NCI-H1105 treated with DMSO at 0.1 percent for 48 hours (cell line): Measurements from ENCODE around the gene SDR9C7.
"Not testable (repeated sequence)": the region's sequence is repeated elsewhere in the genome, so short reads cannot be mapped to it uniquely, and the experiment has no call there.

Experiments used
- DNase-seq: peaks from one replicate; lab custom pipeline; 2025; lab: John Stamatoyannopoulos, UW

Gene SDR9C7

DNA sequence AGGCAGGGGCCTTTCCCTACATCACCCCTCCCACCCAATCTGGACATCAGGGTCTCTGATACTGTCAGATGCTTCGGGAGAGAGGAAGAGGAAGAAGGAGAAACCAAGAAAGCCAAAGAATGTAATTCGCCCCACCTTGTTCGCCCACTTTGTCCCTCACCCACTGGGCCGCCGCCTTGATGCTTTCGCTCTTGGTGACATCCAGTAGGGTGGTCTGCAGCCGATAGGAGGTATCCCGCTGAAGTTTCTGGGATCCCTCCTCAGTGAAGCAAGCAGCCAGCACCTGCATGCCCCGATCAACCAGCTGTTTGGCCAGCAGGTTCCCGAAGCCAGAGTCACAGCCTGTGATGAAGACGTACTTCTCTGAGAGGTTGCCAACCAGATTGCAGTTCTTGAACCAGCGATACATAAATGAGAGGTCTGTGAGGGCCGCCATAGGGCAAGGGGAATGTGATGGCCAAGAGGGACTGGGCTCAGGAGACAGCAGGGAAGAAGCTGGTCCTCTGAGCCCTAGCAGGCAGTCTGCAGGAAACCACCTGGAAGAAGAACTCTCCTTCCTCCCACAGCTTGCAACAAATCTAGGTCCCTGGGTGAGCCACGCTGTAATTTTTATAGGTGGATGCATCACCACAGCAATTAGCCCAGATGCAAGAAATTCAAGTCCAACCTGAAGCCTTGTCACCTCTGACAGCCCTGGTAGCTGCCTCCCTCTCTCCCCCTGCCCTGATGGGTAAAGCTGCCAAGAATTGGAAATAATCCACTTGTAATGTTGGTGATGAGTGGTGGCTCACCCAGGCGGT, at the start of gene SDR9C7:
SDR9C7 (minus strand) TSS at position 583 of the 800 bp plus-strand sequence; CDS start at position 436, 147 bp downstream.
- no peak for DNase-seq

DNA sequence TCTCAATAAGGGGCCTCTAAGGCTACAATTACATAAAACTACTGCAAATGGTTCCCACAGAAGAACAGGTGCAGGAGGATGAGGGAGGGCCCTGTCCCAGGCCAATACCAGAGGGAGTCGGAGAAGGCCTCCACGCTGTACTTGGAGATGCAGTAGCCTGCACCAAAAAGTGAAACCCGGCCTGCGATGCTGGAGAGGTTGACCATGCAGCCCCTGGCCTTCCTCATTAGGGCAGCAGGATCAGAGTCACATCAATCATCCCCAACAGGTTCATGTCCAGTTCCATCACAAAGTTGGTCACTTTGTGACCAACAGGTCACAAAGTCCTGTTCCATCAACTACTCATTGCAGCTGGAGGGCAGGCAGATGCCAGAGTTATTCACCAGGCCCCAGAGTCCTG, 49.2 kb upstream of the SDR9C7 start:
- DNase-seq = no peak

DNA sequence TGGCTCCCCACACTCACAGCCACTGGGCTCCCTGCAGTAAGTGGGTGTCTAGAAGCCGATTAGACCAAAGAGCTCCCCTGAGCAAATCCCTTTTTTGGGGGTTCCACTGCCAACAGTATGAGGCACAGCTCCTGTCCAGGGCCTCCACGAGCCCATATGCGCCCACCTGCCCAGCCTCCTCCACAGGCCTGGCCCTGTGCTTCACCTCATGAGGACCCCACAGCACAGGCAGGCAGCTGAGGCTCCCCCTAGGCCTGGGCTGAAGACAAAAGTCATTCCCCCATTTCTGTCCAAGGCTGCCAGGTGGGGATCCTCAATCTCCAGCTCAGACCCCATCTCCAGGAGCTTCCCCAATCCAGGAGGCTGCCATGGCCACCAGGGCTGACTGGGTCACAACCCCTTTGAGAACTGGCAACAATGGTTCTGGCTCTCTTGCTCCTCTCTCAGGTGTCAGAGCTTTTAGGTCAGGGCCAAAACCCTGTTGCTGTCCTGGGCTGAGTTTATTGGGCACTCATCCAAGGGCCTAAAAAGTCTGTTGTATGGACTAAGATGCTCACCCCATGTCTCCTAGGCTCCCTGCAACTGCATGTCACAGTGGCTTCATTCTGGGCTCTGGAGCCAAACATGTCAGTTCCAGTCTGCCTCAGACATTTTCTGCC, 48.5 kb upstream of the SDR9C7 start:
- not testable (repeated sequence) for DNase-seq

DNA sequence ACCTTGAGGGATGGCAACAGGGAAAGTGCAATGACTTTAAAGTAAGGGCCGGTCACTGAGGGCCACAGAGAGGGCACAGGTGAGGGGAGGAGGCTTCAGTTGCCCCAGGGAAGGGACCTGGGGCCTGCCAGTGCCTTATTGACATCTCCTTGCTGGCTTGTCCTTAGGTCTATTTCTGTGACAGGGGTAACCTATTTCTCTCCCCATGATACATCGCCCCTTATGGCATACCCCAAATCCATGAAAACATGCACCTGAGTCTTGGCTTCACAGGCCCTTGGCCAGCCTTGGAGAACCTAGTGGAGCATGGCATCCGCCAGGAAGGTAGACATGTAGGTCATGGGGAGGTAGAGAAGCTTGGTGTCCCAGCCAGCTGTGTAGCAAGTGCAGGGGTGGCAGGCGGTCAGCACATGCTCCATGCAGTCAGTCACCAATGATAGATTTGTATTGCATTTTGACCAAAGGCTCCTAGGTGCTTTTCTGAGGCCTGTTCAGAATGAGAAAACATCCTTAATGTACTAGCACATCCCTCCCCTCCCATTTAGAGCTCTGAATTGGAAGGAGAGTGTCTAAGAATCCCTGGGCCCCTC, 46.8 kb upstream of the SDR9C7 start:
- no peak for DNase-seq

DNA sequence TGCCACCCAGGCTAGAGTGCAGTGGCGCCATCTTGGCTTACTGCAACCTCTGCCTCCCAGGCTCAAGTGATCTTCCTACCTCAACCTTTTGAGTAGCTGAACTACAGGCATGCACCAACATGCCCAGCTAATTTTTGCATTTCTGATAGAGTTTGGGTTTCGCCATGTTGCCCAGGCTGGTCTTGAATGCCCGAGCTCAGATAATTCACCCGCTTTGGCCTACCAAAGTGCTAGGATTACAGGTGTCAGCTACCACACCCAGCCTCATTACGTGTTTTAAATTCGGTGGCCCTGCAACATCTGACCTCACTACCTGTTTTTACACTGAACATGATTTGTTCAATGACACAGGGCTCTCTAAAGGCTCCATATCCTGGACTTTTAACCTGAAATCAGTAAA, 46.1 kb upstream of the SDR9C7 start:
- DNase-seq = no peak

DNA sequence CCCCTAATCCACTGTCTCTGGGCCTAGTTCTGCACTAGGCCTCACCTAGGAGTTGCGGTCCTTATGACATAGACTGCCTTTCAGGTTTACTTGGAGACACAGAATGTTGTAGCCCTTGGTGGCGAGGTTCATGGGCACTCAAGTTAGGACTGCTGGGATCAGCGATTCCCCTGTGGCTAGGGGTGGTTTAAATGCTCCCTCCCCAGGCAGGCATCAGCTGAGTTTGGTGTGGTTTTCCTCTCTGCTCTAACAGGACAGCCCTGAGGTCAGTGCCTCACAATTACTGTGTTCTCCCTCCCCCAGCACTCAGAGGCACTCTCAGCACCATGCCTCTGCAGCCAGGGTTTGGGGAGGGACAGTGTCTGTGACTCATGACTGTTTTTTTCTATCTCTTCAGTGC, 45.4 kb upstream of the SDR9C7 start:
- DNase-seq = no peak

DNA sequence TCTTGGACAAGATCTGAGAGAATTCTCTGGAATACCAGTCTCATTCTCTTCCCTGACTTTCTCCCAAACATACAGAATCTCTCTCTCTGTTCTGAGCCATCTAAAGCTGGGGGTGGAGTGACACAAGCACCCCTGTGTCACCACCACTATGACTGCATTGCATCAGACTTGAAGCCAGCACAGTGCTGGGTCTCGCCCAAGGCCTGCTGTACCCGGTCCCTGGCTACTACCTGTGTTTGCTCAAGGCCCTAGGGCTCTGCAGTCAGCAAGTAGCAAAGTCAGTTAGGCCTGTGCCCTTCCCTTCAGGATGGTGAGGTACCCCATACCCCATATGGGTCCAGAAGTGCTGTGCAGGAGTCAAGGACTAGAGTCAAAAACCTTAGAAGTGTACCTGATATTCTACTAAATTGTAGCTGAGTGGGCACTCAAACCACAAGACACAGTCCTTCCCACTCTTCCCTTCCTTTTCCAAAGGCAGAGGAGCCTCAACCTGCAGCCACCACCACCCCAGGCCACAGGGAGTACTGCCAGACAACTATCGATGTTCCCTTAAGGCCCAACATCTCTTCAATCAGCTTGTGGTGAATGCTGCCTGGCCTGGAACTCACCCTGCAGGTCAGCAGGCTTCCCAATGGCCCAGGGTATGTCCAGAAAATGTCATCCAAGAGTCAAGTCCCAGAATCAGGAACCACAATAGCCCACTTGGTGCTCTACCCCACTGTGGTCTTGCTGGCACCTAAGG, 44.4 kb upstream of the SDR9C7 start:
- DNase-seq = no peak

DNA sequence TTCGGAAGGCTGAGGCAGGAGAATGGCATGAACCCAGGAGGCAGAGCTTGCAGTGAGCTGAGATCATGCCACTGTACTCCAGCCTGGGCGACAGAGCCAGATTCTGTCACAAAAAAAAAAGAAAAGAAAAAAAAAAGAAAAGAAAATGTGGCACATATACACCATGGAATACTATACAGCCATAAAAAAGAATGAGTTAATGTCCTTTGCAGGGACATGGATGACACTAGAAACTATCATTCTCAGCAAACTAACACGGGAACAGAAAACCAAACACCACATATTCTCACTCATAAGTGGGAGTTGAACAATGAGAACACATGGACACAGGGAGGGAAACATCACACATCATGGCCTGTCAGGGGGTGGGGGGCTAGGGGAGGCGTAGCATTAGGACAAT, 43.2 kb upstream of the SDR9C7 start:
- DNase-seq = not testable (repeated sequence)

DNA sequence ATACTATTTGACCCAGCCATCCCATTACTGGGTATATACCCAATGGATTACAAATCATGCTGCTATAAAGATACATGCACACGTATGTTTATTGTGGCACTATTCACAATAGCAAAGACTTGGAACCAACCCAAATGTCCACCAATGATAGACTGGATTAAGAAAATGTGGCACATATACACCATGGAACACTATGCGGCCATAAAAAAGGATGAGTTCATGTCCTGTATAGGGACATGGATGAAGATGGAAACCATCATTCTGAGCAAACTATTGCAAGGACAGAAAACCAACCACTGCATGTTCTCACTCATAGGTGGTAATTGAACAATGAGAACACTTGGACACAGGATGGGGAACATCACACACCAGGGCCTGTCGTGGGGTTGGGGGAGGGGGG, 40.0 kb upstream of the SDR9C7 start:
- not testable (repeated sequence) for DNase-seq

DNA sequence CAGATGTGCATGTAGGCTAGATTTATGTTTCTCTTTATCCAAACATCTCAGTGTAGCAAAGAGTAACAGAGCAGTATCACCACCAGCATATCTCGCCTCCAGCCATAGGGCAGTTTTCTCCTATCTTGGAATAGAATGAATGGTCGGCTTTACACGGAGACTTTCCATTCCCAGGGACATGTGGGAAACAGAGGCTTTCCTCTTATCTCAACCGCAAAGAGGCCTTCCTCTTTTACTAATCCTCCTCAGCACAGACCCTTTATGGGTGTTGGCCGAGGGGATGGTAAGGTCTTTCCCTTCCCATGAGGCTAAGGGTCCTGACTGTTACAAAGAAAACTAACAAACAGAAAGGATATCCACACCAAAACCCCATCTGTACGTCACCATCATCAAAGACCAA, 34.7 kb upstream of the SDR9C7 start:
- DNase-seq = not testable (repeated sequence)

DNA sequence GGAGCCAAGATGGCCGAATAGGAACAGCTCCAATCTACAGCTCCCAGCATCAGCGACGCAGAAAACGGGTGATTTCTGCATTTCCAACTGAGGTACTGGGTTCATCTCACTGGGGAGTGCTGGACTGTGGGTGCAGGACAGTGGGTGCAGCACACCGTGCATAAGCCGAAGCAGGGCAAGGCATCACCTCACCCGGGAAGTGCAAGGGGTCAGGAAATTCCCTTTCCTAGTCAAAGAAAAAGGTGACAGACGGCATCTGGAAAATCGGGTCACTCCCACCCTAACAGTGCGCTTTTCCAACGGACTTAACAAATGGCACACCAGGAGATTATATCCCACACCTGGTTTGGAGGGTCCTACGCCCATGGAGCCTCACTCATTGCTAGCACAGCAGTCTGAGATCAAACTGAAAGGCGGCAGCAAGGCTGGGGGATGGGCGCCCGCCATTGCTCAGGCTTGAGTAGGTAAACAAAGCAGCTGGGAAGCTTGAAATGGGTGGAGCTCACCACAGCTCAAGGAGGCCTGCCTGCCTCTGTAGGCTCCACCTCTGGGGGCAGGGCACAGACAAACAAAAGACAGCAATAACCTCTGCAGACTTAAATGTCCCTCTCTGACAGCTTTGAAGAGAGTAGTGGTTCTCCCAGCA, 31.9 kb upstream of the SDR9C7 start:
- DNase-seq = not testable (repeated sequence)

DNA sequence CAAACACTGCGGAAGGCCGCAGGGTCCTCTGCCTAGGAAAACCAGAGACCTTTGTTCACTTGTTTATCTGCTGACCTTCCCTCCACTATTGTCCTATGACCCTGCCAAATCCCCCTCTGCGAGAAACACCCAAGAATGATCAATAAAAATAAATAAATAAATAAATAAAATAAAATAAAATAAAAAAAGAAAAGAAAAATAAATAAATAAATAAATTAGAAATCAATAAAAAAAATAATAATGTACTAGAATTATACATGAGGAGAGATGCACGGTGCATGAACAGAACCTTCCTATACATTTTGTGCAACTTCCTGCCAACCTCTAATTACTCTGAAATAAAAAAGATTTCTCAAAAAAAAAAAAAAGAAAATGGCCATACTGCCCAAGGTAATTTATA, 30.9 kb upstream of the SDR9C7 start:
- not testable (repeated sequence) for DNase-seq

DNA sequence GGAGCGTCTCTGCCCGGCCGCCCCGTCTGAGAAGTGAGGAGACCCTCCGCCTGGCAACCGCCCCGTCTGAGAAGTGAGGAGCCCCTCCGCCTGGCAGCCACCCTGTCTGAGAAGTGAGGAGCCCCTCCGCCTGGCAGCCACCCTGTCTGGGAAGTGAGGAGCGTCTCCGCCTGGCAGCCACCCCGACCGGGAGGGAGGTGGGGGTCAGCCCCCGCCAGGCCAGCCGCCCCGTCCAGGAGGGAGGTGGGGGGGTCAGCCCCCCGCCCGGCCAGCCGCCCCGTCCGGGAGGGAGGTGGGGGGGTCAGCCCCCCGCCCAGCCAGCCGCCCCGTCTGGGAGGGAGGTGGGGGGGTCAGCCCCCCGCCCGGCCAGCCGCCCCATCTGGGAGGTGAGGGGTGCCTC, 29.3 kb upstream of the SDR9C7 start:
- not testable (repeated sequence) for DNase-seq

DNA sequence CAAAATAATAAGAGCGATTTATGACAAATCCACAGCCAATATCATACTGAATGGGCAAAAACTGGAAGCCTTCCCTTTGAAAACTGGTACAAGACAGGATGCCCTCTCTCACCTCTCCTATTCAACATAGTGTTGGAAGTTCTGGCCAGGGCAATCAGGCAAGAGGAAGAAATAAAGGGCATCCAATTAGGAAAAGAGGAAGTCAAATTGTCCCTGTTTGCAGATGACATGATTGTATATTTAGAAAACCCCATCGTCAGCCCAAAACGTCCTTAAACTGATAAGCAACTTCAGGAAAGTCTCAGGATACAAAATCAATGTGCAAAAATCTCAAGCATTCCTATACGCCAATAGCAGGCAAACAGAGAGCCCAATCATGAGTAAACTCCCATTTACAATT, 28.0 kb upstream of the SDR9C7 start:
- not testable (repeated sequence) for DNase-seq

DNA sequence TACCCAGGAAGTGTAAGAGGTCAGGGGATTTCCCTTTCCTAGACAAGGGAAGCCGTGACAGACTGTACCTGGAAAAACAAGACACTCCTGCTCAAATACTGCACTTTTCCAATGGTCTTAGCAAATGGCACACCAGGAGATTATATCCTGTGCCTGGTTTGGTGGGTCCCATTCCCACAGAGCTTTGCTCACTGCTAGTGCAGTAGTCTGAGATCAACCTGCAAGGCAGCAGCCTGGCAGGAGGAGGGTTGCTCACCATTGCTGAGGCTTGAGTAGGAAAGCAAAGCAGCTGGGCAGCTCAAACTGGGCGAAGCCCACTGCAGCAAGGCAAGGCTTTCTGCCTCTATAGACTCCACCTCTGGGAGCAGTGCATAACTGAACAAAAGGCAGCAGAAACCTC, 24.2 kb upstream of the SDR9C7 start:
- no peak for DNase-seq

DNA sequence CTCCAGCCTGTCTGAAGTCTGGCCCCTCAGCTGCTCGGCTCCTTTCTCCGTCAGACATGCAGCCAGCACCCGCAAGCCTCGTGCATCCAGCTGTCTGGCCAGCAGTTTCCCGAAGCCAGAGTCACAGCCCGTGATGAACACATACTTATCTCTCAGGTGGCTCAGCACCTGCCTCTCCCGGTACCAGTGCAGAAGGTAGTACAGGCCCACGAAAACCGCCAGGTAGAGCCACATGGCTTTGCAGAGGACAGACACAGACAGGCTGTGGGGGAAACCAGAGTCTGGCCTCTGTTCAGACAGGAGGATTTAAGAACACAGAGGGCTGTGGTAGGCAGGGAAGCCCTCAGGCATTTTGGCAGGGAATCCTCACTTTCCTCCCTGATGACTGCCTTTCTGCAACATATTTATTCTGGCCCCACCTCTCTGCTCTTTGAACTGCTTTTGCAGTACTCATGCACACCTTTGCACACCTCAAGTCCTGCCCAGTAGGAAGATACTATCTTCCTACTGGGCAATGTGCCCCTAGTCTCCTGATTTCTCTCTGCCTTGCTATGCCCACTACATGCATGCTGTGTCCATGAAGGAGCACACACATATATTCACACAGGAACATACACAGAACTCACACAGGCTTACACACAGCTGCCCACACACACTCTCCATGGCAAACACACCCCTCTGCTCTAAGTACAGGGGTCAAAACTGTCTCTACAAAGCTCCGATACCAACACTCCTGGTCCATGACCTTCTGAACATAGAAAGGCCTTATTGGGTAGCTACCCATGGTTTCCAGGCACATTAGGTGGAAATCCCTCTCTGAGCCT, 23.2 kb upstream of the SDR9C7 start, which contains the start of gene RDH16:
RDH16 (minus strand) TSS at position 380 of the 824 bp plus-strand sequence; CDS start at position 234, 146 bp downstream.
- DNase-seq = no peak

DNA sequence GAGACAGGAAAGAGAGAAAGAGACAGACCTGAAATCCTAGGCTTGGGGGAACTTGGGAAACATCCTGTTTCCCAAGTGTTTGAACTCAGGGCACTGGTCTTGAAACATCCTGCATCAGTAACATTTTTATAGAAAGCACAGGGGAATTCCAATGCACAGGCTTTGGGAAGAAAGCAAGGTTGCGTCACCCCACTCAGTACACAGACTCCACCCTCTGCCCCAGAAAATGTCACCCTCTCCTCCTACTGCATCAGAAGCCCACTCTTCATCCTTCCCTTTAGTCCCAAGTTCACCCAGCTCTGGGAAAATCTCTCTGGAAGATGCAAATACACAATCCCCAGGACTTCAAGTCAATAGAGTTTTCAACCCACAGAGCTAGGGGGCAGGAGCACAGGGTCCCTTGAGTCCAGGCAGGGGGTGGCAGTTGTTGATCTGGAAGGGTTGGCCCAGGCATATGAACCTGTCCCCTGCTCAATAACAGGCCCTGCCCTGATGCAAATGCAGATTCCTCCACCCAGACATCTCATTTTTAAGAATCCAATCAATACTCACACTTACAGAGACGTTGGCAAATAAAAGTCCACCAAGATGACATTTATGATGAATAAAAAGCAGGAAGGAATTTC, 21.5 kb upstream of the SDR9C7 start:
- DNase-seq = no peak

DNA sequence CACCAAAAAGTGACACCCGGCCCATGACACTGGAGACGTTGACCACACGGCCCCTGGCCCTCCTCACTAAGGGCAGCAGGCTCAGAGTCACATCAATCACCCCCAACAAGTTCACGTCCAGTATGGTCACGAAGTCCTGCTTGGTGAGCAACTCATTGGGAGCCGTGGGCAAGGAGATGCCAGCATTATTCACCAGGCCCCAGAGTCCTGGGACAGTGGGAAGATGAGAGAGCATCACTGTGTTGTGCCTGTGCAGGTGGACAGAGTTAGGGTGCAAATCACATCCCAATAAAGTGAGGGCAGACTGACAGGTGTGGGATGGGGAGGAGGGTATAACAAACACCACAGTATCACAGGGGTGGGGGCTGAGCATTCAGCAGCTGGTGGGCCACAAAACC, 20.7 kb upstream of the SDR9C7 start:
- no peak for DNase-seq

DNA sequence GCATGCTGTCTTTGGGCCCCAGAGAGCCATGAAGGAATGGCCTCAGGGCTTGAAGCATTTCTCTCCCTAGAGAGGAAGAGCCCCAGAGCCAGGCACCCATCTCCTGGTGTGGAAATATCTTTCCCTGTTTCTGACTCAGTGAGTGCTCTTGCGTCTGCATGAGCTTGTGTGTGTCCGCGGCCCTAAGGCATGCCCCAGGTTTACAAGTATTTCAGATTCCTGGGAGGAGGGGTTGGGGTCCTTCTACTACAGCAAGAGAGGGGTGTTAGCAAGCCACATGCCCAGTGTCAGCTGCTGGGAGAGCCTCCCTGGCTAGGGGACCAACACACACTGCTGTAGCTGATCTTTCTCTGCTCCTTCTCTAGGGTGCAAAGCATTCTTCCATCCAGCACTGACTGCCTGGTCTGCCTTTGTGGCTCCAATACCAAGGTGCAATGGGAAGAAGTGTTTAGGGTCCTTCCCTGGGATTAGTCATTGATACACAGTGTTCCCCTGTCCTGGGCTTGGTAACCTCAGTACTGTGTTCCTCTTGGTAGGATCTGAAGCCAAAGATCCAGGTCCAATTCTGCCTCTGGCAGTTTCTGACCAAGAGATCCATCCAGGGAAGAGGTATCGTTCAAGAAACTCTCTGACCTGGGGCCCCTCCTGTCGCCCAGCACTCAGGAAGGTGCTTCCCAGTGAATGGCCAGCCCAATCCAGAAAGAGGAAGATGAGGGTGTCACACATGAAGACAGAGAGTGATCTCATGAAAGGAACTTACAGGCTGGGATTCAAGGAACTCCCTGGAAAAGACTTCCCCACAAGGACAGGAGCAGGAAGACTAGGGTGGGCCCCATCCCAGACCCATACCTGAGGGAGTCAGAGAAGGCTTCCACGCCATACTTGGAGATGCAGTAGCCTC, 20.1 kb upstream of the SDR9C7 start:
- no peak for DNase-seq
